SIG-M5 treated with dmso at 0.1 percent for 504 hours (cell line): ENCODE measurements around the gene MYL6.
"Not testable (repeated sequence)": the region's sequence is repeated elsewhere in the genome, so short reads cannot be mapped to it uniquely, and the experiment has no call there.

Experiments
- DNase-seq: peaks from one replicate; lab custom pipeline; 2025; ENCODE audit not compliant: unreplicated experiment; lab: John Stamatoyannopoulos, UW

The MYL6 gene

DNA sequence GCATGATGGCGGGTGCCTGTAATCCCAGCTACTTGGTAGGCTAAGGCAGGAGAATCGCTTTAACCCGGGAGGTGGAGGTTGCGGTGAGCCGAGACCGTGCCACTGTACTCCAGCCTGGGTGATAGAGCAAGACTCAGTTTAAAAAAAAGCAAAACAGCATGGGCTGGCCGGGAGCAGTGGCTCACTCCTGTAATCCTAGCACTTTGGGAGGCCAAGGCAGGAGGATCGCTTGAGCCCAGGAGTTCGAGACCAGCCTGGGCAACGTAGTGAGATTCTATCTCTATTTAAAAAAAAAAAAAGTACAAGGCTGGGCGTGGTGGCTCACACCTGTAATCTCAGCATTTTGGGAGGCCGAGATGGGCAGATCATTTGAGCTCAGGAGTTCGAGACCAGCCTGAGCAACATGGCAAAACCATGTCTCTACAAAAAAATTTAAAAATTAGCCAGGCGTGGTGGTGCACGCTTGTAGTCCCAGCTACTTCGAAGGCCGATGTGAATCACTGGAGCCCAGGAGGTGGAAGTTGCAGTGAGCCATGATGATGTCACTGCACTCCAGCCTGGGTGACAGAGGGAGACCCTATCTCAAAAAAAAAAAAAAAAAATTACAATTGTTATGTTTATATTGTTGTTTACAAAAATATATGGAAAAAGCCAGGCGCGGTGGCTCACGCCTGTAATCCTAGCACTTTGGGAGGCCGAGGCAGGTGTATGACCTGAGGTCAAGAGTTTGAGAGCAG lies 1.5 kb upstream of the MYL6 start:
- not testable (repeated sequence) for DNase-seq

- peak; percentile 97 for DNase-seq
Measured at GRCh38 chr12:56157201-56158028, 744 bp upstream of the MYL6 start.

DNA sequence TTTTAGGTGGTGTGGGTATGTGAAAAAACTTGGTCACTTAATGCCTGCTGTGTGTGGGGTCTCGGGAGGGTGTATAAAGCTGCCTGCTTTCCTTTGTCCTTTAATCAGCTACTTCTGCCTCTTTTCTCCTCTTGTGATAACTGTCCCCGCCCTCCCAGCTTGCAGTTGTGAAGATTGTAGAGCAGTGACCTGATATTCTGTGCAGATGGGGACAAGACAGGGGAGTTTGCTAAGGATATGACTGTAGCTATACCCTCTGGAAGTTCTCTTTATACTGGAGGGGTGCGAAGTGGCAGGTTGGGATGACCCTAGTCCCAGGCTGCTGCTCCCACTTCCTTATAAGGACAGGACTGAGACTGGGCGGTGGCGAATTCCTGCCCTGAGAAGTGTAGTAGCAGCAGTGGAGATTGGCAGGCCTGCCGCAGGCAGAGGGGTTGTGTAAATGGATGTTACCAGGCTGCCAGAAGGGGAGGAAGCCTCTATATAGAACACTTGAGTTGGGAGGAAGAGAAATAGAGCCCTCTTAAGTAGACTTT lies 835 bp downstream of the MYL6 start:
- DNase-seq: peak; percentile 89

DNA sequence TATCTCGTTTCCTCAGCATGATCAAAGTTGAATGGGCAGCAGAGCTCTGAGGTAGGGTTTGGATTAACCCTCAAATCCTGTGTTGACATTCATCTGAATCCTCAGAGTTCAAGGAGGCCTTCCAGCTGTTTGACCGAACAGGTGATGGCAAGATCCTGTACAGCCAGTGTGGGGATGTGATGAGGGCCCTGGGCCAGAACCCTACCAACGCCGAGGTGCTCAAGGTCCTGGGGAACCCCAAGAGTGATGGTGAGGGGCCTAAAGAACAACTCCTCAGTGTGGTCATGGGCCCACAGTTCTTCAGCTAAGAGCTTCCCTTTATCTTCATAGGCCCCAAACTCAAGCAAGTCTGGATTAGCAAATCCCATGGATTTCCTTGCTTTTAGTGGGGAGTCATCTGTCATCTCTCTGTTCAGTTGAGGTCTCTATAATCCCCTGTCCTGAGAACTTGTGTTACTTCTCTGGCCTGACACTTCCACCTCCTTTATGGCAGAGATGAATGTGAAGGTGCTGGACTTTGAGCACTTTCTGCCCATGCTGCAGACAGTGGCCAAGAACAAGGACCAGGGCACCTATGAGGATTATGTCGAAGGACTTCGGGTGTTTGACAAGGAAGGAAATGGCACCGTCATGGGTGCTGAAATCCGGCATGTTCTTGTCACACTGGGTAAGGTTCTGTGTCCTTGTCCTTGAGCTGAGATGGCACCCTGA lies 1.5 kb downstream of the MYL6 start:
- no peak for DNase-seq

GRCh38 chr12:56160193-56160763 lies 2.1 kb downstream of the MYL6 start:
- no peak for DNase-seq

DNA sequence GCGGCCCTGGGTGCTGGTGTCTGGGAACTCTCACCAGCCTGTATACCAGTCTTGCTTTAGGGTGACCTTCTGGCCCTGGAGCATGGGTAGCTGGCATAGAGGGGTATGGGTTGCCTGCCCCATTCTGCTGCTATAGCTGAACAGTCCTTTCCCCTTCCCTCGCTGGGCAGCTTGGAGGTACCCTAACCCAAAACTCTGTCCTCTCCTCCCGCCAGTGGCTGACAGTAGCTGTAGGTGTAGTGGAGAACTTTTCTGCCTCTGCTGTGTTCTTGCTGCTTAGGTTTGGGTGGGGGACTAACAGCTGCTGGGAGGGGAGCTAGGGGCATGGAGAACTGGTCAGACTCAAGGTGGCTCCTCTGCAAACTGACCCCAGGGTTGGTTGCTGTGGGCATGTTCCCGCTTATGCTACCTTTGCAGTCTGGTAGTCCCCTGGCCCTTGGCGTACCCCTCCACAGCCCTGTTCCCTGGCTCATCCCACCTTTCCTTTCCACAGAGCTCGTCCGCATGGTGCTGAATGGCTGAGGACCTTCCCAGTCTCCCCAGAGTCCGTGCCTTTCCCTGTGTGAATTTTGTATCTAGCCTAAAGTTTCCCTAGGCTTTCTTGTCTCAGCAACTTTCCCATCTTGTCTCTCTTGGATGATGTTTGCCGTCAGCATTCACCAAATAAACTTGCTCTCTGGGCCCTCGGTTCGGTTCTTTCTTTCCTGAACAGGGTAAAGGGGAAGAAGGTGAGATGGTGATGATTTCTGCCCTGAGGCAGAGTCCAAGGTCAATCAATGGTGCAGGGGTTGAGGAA lies 2.9 kb downstream of the MYL6 start:
- DNase-seq: no peak

DNA sequence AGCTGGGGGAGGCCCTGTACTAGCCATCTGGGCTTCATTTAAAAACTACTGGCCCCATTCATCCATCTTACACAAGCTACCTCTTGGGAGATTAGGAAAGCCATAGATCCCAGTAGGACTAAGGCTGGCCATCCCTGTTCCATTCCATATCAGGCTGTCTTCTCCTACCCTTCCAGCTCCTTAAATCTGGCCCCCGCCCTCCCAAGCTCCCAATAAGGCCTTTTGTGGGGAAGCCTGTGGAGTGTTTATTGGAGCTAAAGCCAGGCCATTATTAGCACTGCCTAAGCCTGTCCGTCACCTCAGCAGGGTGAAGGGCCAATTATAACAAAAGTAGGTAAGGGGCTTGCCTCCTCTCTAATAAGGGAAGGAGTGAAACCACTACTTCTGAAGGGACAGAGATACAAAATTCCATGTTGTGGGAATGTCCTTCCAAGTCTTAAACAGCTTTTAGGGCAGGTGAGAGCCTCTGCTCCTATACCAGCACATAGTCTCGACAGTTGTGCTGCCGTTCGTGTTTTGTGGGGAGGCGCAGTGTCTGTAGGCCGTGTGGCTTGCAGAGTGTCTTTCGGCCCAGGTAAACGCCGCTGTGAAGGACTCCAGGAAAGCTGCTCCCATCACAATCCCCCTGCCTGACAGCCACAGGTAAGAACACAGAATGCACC lies 3.7 kb downstream of the MYL6 start:
- DNase-seq: no peak

DNA sequence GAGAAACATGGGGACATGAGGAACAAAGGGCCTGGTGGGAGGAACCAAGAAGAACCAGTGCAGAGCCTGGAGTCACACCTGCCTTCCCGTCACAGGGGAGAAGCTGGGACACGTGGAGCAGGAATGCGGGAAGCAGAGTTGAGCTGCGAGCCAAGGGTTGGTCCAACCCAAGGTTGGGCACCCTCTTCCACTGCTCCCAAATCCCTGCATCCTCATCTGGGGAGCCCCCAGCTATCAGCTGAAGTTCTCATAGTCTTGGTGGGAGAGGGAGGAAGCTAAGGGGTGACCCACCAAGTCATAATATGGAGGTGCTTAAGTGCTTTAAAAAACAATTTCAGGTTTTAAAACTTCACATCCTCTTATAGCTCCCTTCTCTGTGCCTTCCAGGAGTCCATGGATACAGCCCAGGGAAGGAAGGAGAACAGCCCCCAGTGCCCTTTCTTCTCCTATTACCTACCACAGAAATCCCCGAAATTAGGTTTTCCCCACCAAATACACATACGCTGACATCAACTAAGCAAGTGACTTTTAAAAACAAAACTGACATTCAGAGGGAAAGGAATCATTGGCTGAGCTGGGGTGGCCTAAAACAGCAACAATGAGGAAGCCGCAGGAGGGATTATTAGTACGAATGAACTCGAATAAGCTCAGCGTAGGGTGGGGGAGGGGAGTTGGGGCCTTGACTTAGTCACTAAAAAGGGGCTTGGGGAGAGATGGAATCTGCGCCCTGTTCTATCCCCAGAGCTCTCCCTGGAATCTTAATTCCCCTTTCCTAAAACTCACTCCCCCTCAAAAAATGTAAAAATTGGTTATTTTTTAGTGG lies 4.5 kb downstream of the MYL6 start:
- DNase-seq: no peak

DNA sequence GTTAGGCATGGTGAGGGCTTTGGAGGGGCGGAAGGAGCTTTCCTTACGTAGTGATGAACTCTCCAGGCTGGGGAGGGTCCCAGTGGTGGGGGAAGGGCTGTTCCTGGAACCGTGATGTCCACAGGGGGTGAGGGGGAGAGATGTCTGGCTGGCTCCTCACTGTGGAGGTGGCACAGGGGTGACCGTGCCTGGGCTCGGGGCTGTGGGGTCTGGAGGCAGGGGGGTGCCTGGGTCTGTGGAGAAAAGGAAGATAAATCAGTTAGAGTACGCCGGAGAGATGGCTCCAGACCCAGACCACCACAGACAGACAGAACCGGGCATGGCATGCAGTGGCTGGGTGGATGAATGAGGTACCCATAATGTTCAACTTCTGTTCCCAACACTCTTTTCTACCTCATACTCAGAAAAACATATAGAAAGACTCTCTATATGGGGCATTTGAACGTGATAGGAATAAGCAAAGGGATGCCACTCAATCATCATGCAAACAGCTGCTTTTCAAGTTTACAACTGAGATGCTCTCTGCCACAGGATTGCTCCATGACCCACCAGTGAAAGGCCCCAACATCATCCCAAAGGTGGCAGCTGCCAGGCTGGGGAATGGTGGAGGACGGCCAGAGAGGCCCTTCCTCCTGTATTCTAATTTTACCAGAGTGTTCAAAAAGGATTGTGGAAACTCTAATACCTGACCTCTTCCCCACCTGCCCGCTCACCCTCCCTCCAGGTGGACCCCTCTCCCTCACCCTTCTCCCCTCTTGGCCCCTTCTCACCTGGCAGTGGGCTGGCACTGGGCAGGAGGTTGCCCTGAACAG lies 5.6 kb downstream of the MYL6 start:
- DNase-seq: no peak

GRCh38 chr12:56164345-56164729 lies 6.2 kb downstream of the MYL6 start:
- DNase-seq: no peak

- no peak for DNase-seq
Measured at GRCh38 chr12:56165369-56165768, 7.2 kb downstream of the MYL6 start.

DNA sequence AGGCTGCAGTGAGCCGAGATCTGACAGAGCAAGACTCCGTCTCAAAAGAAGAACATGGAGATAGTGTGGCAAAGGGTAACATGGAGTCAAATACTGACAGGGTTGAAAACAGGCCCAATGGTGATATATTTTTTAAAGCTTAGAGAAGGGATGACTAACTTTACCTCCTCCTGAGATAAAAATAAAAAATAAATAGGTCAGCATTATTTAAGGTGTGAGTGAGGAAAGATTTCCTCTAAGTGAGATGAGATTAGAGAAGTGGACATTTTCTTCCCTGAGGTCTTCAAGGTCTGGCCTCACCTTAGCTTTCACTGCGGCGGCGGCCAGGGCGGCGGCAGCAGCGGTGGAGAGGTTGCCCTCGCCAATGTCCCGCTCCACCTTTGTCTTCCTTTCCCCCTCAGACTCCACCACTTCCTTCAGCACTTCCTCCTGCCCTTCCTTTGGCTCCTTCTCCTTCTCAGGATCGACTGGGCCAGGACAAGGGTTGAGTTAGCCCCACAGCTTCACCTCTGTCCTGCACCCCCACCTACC lies 11.1 kb downstream of the MYL6 start:
- DNase-seq: no peak

DNA sequence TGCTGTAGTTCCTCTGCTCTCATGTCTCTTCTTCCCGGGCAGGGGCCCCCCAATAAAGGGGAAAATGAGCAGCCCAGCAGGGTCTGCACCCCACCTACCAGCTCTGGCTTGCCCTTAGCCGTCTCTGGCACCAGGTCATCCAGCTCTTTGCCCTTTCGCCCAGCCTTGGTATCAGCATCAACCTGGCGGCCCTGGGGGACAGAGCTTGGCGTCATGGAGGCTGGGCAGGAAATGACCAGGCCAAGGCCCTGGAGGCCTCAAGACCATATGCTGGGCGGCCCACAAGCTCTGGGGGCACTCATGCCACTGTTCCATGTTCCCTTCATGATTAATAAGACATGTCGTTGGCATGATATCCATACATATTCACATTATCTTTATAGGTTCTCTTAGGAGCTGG lies 14.7 kb downstream of the MYL6 start:
- DNase-seq: no peak

DNA sequence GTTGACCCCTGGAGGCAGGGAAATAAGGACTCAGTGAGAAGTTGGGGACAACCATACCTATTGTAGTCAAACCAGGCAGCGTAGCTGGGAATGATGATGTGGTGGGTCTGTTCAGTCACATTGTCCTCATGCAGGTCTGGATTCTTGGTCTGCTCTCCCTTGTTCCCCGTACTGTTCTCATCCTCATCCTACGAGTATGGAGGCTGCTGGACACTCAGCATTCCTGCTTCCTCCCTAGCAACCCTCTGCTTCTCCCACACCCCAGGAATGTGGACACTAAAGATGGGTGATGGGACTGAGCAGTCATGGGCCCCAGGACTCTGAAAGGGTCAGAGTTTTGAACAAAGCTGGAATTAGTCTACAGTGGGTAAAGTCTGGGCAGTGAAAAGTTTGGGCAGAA lies 20.2 kb downstream of the MYL6 start:
- no peak for DNase-seq

- no peak for DNase-seq
Measured at GRCh38 chr12:56186957-56187356, 28.8 kb downstream of the MYL6 start.

- peak; percentile 63 for DNase-seq
Measured at GRCh38 chr12:56188131-56188777, 30.1 kb downstream of the MYL6 start.

GRCh38 chr12:56188778-56189098 lies 30.6 kb downstream of the MYL6 start:
- no peak for DNase-seq
